HEK293T (cell line): Measurements from ENCODE around the gene EFCAB6.

ENCODE experiments used
- CTCF ChIA-PET: fragments of 350-600 bp; formaldehyde crosslinking; extraction: SDS; loops from one replicate; lab custom pipeline; 2021; ENCODE audit warnings: antibody characterized with exemption, inconsistent platforms; lab: Yijun Ruan, JAX
- POLR2A ChIA-PET: fragments of 350-600 bp; formaldehyde crosslinking; extraction: SDS; loops from one replicate; lab custom pipeline; 2020; ENCODE audit warnings: antibody characterized with exemption, inconsistent platforms; lab: Yijun Ruan, JAX
- DNase-seq: peaks from one replicate; pipeline ENCODE4 v3.0.0; 2012; ENCODE audit warnings: mixed read lengths; ENCODE audit errors: extremely low spot score
- ARNT ChIP-seq: fragments of 450-650 bp; IDR thresholded peaks from 2 replicates; pipeline ENCODE4 v1.6.1; 2017; ENCODE audit warnings: mild to moderate bottlenecking
- BHLHE40 ChIP-seq: fragments of 450-650 bp; IDR thresholded peaks from 2 replicates; pipeline ENCODE4 v1.6.1; 2016; ENCODE audit warnings: mild to moderate bottlenecking, moderate library complexity, borderline replicate concordance
- CTBP1 ChIP-seq: fragments of 450-650 bp; IDR thresholded peaks from 2 replicates; pipeline ENCODE4 v1.6.1; 2016; ENCODE audit warnings: borderline replicate concordance
- ELF4 ChIP-seq: fragments of 450-650 bp; IDR thresholded peaks from 2 replicates; pipeline ENCODE4 v1.6.1; 2017; ENCODE audit warnings: antibody characterized with exemption
- FOXA1 ChIP-seq: fragments of 450-650 bp; IDR thresholded peaks from 2 replicates; pipeline ENCODE4 v1.6.1; 2016; ENCODE audit warnings: mild to moderate bottlenecking
- FOXK2 ChIP-seq: fragments of 450-650 bp; IDR thresholded peaks from 2 replicates; pipeline ENCODE4 v1.6.1; 2016; ENCODE audit warnings: mild to moderate bottlenecking
- FOXM1 ChIP-seq: fragments of 450-650 bp; IDR thresholded peaks from 2 replicates; pipeline ENCODE4 v1.6.1; 2017; ENCODE audit warnings: mild to moderate bottlenecking, borderline replicate concordance
- HDGF ChIP-seq: fragments of 450-650 bp; IDR thresholded peaks from 2 replicates; pipeline ENCODE4 v1.6.1; 2017; ENCODE audit warnings: antibody characterized with exemption, borderline replicate concordance
- L3MBTL2 ChIP-seq: fragments of 450-650 bp; conservative IDR thresholded peaks from 2 replicates; pipeline ENCODE4 v1.6.1; 2016; ENCODE audit warnings: mild to moderate bottlenecking
- LEF1 ChIP-seq: fragments of 450-650 bp; IDR thresholded peaks from 2 replicates; pipeline ENCODE4 v1.6.1; 2017; ENCODE audit warnings: mild to moderate bottlenecking, borderline replicate concordance
- NFRKB ChIP-seq: fragments of 450-650 bp; IDR thresholded peaks from 2 replicates; pipeline ENCODE4 v1.6.1; 2016; ENCODE audit warnings: mild to moderate bottlenecking, moderate library complexity
- PKNOX1 ChIP-seq: fragments of 450-650 bp; IDR thresholded peaks from 2 replicates; pipeline ENCODE4 v1.6.1; 2016
- SP1 ChIP-seq: fragments of 450-650 bp; IDR thresholded peaks from 2 replicates; pipeline ENCODE4 v1.6.1; 2017
- SUZ12 ChIP-seq: fragments of 450-650 bp; IDR thresholded peaks from 2 replicates; pipeline ENCODE4 v1.6.1; 2016; ENCODE audit warnings: mild to moderate bottlenecking
- TARDBP ChIP-seq: fragments of 450-650 bp; IDR thresholded peaks from 2 replicates; pipeline ENCODE4 v1.6.1; 2016
- ZNF384 ChIP-seq: fragments of 450-650 bp; IDR thresholded peaks from 2 replicates; pipeline ENCODE4 v1.6.1; 2016

EFCAB6 gene

DNA sequence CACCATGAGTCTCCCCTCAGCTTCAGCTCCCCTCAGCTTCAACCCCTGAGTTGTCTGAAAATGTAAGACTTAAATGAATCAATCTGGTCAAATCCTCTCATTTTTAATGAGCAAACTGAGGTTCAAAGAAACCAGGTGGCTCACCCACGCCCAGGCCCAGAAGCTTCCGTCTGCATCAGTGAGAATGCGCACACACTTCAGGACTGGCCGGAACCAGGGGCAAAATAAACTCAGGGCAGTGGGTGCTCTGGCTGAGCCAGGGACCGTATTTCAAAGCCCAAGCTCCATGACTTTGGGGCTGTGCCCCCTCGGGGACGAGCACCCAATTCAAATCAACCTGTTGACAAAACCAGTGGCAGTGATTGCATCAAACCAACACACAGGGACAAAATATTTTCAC, 47.1 kb upstream of the EFCAB6 start:
- ChIA-PET CTCF (interaction anchor here (1.5 kb wide), 1 partner anchor 23 kb away, joined by 3 read pairs; no protein-coding TSS in a partner anchor), POLR2A (interaction anchor here (0.7 kb wide), 1 partner anchor 673 kb away, joined by 4 read pairs; no protein-coding TSS in a partner anchor)
- TF ChIP-seq BHLHE40: no peak
- TF ChIP-seq ARNT: no peak
- no peak for TF ChIP-seq SUZ12
- no peak for TF ChIP-seq ZNF384
- no peak for TF ChIP-seq ELF4
- TF ChIP-seq LEF1: no peak
- no peak for TF ChIP-seq L3MBTL2
- no peak for TF ChIP-seq FOXK2
- no peak for TF ChIP-seq TARDBP
- TF ChIP-seq CTBP1: no peak
- TF ChIP-seq FOXM1: no peak
- TF ChIP-seq HDGF: no peak
- no peak for TF ChIP-seq FOXA1
- no peak for TF ChIP-seq NFRKB
- no peak for TF ChIP-seq SP1
- TF ChIP-seq PKNOX1: no peak
- DNase-seq: no peak

DNA sequence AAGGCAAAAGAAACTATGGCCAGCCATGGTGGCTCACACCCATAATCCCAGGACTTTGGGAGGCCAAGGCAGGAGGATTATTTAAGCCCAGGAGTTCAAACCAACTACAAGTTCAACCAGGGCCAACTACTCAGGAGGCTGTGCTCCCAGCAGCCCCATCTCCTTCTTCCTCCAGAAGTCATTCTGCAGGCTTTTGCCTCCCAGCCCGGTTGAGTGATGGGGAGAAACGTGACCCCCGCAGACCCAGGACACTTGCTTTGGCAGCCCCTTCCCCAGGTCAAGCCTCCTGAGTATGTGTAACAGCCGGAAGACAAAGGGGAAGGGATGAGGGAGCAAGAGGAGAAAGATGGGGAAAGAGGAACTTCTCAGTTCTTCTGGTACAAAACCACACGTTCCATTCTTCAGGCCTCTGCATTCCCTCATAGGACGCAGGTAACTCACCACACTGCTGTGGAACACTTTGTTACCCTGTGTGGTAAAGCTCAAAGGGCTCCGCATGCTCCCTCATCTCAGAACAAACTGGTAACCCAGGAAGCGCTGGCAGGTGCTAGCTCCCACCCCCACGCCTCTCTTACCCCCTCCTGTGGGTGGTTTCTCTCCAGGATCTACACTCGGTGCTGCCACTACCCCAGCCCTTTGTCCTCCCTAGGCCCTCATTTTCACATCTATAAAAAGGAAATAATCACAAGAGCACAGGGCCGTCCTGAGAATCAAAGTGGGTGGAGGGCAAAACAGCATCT, 46.2 kb upstream of the EFCAB6 start:
- ChIA-PET POLR2A (interaction anchor here (0.7 kb wide), 1 partner anchor 672 kb away, joined by 4 read pairs; no protein-coding TSS in a partner anchor), CTCF (interaction anchor here (1.5 kb wide), 1 partner anchor 24 kb away, joined by 3 read pairs; no protein-coding TSS in a partner anchor)
- DNase-seq: no peak
- TF ChIP-seq SP1: no peak
- TF ChIP-seq ARNT: no peak
- no peak for TF ChIP-seq HDGF

GRCh38 chr22:43857367-43857766, 45.3 kb upstream of the EFCAB6 start:
- ChIA-PET POLR2A (interaction anchor here (0.6 to 1.1 kb wide), 2 partner anchors 19 to 45 kb away, joined by 3 to 4 read pairs; partner anchors contain the start of gene EFCAB6), CTCF (interaction anchor here (0.7 kb wide), 1 partner anchor 291 kb away, joined by 3 read pairs; no protein-coding TSS in a partner anchor)

GRCh38 chr22:43855431-43855830, 43.3 kb upstream of the EFCAB6 start:
- ChIA-PET CTCF (no interaction called here), POLR2A (interaction anchor here (0.9 kb wide), 1 partner anchor 99 kb away, joined by 3 read pairs; the partner anchor contains the start of gene SAMM50)
- DNase-seq: no peak
- TF ChIP-seq CTBP1 (no peak), FOXM1 (no peak), L3MBTL2 (no peak), SUZ12 (no peak)

More at GRCh38 chr22:43857367-43857766, 45.3 kb upstream of the EFCAB6 start:
- no peak for DNase-seq
- TF ChIP-seq L3MBTL2 (no peak), ZNF384 (no peak), FOXA1 (no peak), FOXK2 (no peak), FOXM1 (no peak)

- no peak for DNase-seq
- CTCF ChIA-PET: no interaction called here
- no peak for TF ChIP-seq ZNF384
- TF ChIP-seq L3MBTL2: no peak
- no peak for TF ChIP-seq NFRKB
- TF ChIP-seq SP1: no peak
- no peak for TF ChIP-seq BHLHE40
- no peak for TF ChIP-seq ELF4
- no peak for TF ChIP-seq HDGF
- TF ChIP-seq SUZ12: no peak
- no peak for TF ChIP-seq FOXM1
- TF ChIP-seq PKNOX1: no peak
- no peak for TF ChIP-seq CTBP1
- no peak for TF ChIP-seq TARDBP
- TF ChIP-seq LEF1: no peak
- TF ChIP-seq ARNT: no peak
- no peak for TF ChIP-seq FOXA1
- TF ChIP-seq FOXK2: no peak
- POLR2A ChIA-PET: no interaction called here
Measured at GRCh38 chr22:43854786-43855271, 42.7 kb upstream of the EFCAB6 start.

DNA sequence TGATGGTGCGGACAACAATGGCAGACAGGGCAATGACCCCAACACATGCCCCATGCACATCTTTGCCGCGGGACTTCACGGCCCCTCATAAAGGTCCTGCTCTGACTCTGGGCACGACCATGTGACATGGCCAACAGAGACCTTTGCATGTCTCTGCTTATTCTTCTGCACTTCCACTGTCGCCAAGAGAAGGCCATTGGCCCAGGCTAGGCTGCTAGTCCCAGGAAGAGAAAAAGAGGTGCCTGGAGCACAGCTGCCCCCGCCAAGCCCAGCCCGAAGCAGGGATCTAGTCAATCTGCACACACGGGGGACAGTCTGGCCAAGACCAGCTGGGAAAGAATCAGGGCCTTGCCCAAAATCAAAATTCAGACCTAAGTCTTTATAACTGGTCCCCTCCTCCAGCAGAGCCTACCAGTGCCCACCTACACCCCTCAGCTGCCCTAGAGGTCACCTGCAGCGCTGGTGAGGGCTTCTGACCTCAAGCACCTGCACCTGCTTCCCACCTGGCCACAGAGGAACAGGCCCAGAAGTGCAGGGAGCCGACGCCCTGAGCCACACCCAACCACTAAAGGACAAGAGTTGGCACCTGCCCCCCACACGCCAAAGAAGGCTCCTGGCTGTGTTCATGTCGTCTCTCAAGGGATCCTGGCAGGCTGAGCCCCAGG, 42.1 kb upstream of the EFCAB6 start:
- no peak for DNase-seq
- CTCF ChIA-PET: interaction anchor here (1.1 kb wide), 1 partner anchor 29 kb away, joined by 3 read pairs; no protein-coding TSS in a partner anchor
- TF ChIP-seq FOXK2: no peak
- no peak for TF ChIP-seq LEF1
- no peak for TF ChIP-seq BHLHE40
- TF ChIP-seq ZNF384: no peak
- no peak for TF ChIP-seq TARDBP
- TF ChIP-seq ARNT: no peak
- no peak for TF ChIP-seq FOXM1
- no peak for TF ChIP-seq L3MBTL2
- no peak for TF ChIP-seq ELF4
- TF ChIP-seq FOXA1: no peak
- POLR2A ChIA-PET: no interaction called here
